GM12892 (cell line): ENCODE measurements around the gene CTBS.

Source experiments
- DNase-seq: peaks from one replicate; pipeline ENCODE4 v3.0.0; 2011; ENCODE audit not compliant: insufficient read length
- FAIRE-seq: peaks from 2 replicates; lab custom pipeline; 2011; peaks lifted over from hg19 to GRCh38; lab: Jason Lieb, UNC
- POLR2A ChIP-seq: IDR thresholded peaks from 2 replicates; pipeline ENCODE4 v1.6.1; 2011; ENCODE audit warnings: low read depth, low read length, control low read depth
- POLR2AphosphoS5 ChIP-seq: IDR thresholded peaks from 2 replicates; pipeline ENCODE4 v1.6.1; 2011; ENCODE audit warnings: low read depth, low read length, control low read depth
- TAF1 ChIP-seq: IDR thresholded peaks from 2 replicates; pipeline ENCODE4 v1.6.1; 2011; ENCODE audit warnings: low read depth, mild to moderate bottlenecking, control low read depth, low read length, borderline replicate concordance

The CTBS gene

GRCh38 chr1:84582802-84583587, 8.8 kb upstream of the CTBS start:
- TF ChIP-seq POLR2A (no peak), TAF1 (no peak), POLR2AphosphoS5 (no peak)
- no peak for DNase-seq
- FAIRE-seq = no peak

- DNase-seq = no peak
- FAIRE-seq = no peak
- TF ChIP-seq POLR2AphosphoS5 = no peak
Observed at GRCh38 chr1:84581648-84582047, 7.4 kb upstream of the CTBS start.

GRCh38 chr1:84574936-84575335, 696 bp upstream of the CTBS start:
- TF ChIP-seq POLR2AphosphoS5 (no peak), POLR2A (no peak), TAF1 (no peak)
- no peak for FAIRE-seq
- no peak for DNase-seq

- DNase-seq (no peak), FAIRE-seq (no peak)
Observed at GRCh38 chr1:84573481-84573966, 716 bp downstream of the CTBS start.

GRCh38 chr1:84571150-84571535, 3.1 kb downstream of the CTBS start:
- DNase-seq (no peak), FAIRE-seq (no peak)
- no peak for TF ChIP-seq POLR2AphosphoS5

More at GRCh38 chr1:84573481-84573966, 716 bp downstream of the CTBS start:
- no peak for TF ChIP-seq POLR2AphosphoS5
- no peak for TF ChIP-seq TAF1
- no peak for TF ChIP-seq POLR2A

- no peak for TF ChIP-seq TAF1
- no peak for TF ChIP-seq POLR2A
- no peak for TF ChIP-seq POLR2AphosphoS5
- no peak for DNase-seq
- FAIRE-seq = no peak
Observed at GRCh38 chr1:84570436-84571149, 3.6 kb downstream of the CTBS start.

GRCh38 chr1:84569216-84569615, 5.0 kb downstream of the CTBS start:
- DNase-seq (no peak), FAIRE-seq (no peak)
- no peak for TF ChIP-seq POLR2AphosphoS5
- no peak for TF ChIP-seq TAF1
- TF ChIP-seq POLR2A = no peak

- DNase-seq = no peak
- no peak for FAIRE-seq
- TF ChIP-seq TAF1 (no peak), POLR2AphosphoS5 (no peak), POLR2A (no peak)
Observed at GRCh38 chr1:84550826-84551225, 23.4 kb downstream of the CTBS start.

- TF ChIP-seq POLR2AphosphoS5 = no peak
- no peak for TF ChIP-seq POLR2A
- TF ChIP-seq TAF1 = no peak
- DNase-seq = no peak
- no peak for FAIRE-seq
Observed at GRCh38 chr1:84541679-84542078, 32.6 kb downstream of the CTBS start.

- TF ChIP-seq TAF1 (no peak), POLR2AphosphoS5 (no peak), POLR2A (no peak)
- no peak for DNase-seq
- no peak for FAIRE-seq
Observed at GRCh38 chr1:84540759-84541158, 33.5 kb downstream of the CTBS start.

- no peak for DNase-seq
- TF ChIP-seq TAF1 (no peak), POLR2AphosphoS5 (no peak), POLR2A (no peak)
- FAIRE-seq = no peak
Observed at GRCh38 chr1:84539972-84540371, 34.3 kb downstream of the CTBS start.

- DNase-seq = no peak
Observed at GRCh38 chr1:84538599-84538998, 35.6 kb downstream of the CTBS start.

More at GRCh38 chr1:84538599-84538998, 35.6 kb downstream of the CTBS start:
- TF ChIP-seq POLR2AphosphoS5 = no peak
- TF ChIP-seq TAF1 = no peak
- TF ChIP-seq POLR2A = no peak
- peak; percentile 66 for FAIRE-seq
